Panc1 (cell line): ENCODE measurements around the gene ARHGDIB.

Source experiments
- POLR2AphosphoS5 ChIP-seq: IDR thresholded peaks from 2 replicates; pipeline ENCODE4 v1.6.1; 2012; ENCODE audit warnings: mild to moderate bottlenecking, low read depth, low read length, moderate library complexity
- TCF7L2 ChIP-seq: IDR thresholded peaks from 2 replicates; pipeline ENCODE4 v1.6.1; 2011; ENCODE audit warnings: mild to moderate bottlenecking, low read depth, low read length, inconsistent platforms
- TF ChIP-seq, protein P1 (sequence below): fragments of 450-650 bp; IDR thresholded peaks from 2 replicates; pipeline ENCODE4 v1.5.1; 2017; ENCODE audit warnings: mild to moderate bottlenecking

DNA sequence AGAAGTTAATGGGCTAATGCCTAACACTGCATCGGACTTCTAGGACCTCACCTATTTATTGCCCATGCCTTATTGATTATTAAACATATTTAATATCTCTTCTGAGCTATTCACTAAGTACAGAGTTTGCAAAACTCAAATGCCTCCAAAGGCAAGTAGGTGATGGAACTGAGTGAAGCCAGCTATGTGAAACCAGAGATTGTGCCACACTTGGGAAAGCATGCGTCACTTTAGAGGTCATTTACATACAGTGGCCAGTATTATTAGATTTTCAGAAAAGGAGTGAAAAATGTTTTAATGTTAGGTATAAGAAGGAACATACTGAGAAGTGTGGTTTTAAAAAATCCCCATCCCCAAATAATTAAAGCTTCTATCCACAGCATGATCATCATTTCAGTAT, 39.2 kb upstream of the ARHGDIB start:
- TF ChIP-seq, protein P1, sequence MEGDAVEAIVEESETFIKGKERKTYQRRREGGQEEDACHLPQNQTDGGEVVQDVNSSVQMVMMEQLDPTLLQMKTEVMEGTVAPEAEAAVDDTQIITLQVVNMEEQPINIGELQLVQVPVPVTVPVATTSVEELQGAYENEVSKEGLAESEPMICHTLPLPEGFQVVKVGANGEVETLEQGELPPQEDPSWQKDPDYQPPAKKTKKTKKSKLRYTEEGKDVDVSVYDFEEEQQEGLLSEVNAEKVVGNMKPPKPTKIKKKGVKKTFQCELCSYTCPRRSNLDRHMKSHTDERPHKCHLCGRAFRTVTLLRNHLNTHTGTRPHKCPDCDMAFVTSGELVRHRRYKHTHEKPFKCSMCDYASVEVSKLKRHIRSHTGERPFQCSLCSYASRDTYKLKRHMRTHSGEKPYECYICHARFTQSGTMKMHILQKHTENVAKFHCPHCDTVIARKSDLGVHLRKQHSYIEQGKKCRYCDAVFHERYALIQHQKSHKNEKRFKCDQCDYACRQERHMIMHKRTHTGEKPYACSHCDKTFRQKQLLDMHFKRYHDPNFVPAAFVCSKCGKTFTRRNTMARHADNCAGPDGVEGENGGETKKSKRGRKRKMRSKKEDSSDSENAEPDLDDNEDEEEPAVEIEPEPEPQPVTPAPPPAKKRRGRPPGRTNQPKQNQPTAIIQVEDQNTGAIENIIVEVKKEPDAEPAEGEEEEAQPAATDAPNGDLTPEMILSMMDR, result no peak
- no peak for TF ChIP-seq POLR2AphosphoS5
- TF ChIP-seq TCF7L2, result no peak
